ENCODE data around the gene CACNG4.

- TF ChIP-seq CEBPZ (IDR thresholded peaks at IDR 0.05; ENCODE audit: borderline replicate concordance, low read depth, low read length) (no peak), MEIS2 (IDR thresholded peaks at IDR 0.05; ENCODE audit: partially characterized antibody) (no peak), CTCF (IDR thresholded peaks at IDR 0.05 in 2 of 3, conservative IDR thresholded peaks at IDR 0.05 in 1 of 3; ENCODE audit: insufficient read depth in 2 of 3, low read depth in 1 of 3, low read length in 3 of 3) (no peak), MAX (CRISPR knock-in tag; IDR thresholded peaks at IDR 0.05) (no peak), NBN (IDR thresholded peaks at IDR 0.05; ENCODE audit: low read depth) (no peak), ZNF253 (CRISPR knock-in tag; conservative IDR thresholded peaks at IDR 0.05) (no peak), NCOA1 (IDR thresholded peaks at IDR 0.05; ENCODE audit: low read depth) (no peak), CBX3 (IDR thresholded peaks at IDR 0.05; ENCODE audit: borderline replicate concordance in 1 of 2, low read length in 2 of 2) (no peak), SRF (CRISPR knock-in tag; IDR thresholded peaks at IDR 0.05) (no peak), EHMT2 (IDR thresholded peaks at IDR 0.05) (no peak), SMARCA4 (IDR thresholded peaks at IDR 0.05) (no peak), TCF15 (CRISPR knock-in tag; IDR thresholded peaks at IDR 0.05) (no peak)
These were observed 68.5 kb downstream of the CACNG4 start for GRCh38 chr17:67032985-67033384.

All from K562 (cell line).